H1 (cell line): ENCODE measurements around the gene TMEM51. TPM values are rescaled to one million over a fixed set of nuclear protein-coding genes. Genes with fewer than 3 reads are reported as not detected.

Experiments used
- CTCF ChIA-PET: fragments of 300-600 bp; sonication (Branson Sonifier 250); formaldehyde crosslinking; loops from one replicate; lab custom pipeline; 2021; ENCODE audit not compliant: partially characterized antibody; lab: Charles Lee
- POLR2A ChIA-PET: fragments of 300-600 bp; sonication (Branson Sonifier 250); formaldehyde crosslinking; loops from one replicate; lab custom pipeline; 2021; ENCODE audit warnings: inconsistent platforms; ENCODE audit not compliant: partially characterized antibody; lab: Charles Lee
- DNase-seq, 2 experiments: peaks; one replicate each; pipeline versions ENCODE4 v3.0.0 to v3.0.0-alpha.2; 2010 to 2022; ENCODE audit warnings: low spot score in 2 of 2, low read depth in 1 of 2, mixed read lengths in 1 of 2
- FAIRE-seq: peaks from 2 replicates; lab custom pipeline; 2011; peaks lifted over from hg19 to GRCh38; lab: Jason Lieb, UNC
- H2AFZ ChIP-seq: 2 replicates; pipeline ENCODE4 v1.8.1; 2012; ENCODE audit warnings: low read length, inconsistent platforms
- H2AK5ac ChIP-seq: 2 replicates; pipeline ENCODE4 v1.6.1; 2013; ENCODE audit warnings: low read depth, low read length
- H2BK120ac ChIP-seq: replicated peaks from 2 replicates; pipeline ENCODE3; 2013; ENCODE audit warnings: low read depth, low read length, inconsistent platforms
- H2BK12ac ChIP-seq: 2 replicates; pipeline ENCODE4 v1.6.1; 2013; ENCODE audit warnings: low read depth, low read length
- H2BK15ac ChIP-seq: 2 replicates; pipeline ENCODE4 v1.6.1; 2013; ENCODE audit warnings: low read length
- H2BK20ac ChIP-seq: 2 replicates; pipeline ENCODE4 v1.6.1; 2013; ENCODE audit warnings: low read length
- H2BK5ac ChIP-seq: 2 replicates; pipeline ENCODE4 v1.6.1; 2013; ENCODE audit warnings: low read depth, low read length
- H3K14ac ChIP-seq: 2 replicates; pipeline ENCODE4 v1.6.1; 2013; ENCODE audit warnings: inconsistent platforms; ENCODE audit not compliant: insufficient read length
- H3K18ac ChIP-seq: 2 replicates; pipeline ENCODE4 v1.6.1; 2013; ENCODE audit warnings: low read length; ENCODE audit errors: extremely low read depth
- H3K23ac ChIP-seq: 2 replicates; pipeline ENCODE4 v1.6.1; 2013; ENCODE audit warnings: inconsistent platforms; ENCODE audit not compliant: insufficient read length
- H3K23me2 ChIP-seq: 2 replicates; pipeline ENCODE4 v1.6.1; 2013; ENCODE audit warnings: low read depth, low read length
- H3K27ac ChIP-seq: 2 replicates; pipeline ENCODE4 v1.6.1; 2011; ENCODE audit warnings: low read depth, low read length, inconsistent platforms
- H3K27me3 ChIP-seq, 4 experiments: replicated peaks in 1 of 4; 1 replicate in 1 of 4; 2 replicates in 3 of 4; pipeline versions ENCODE4 v1.6.1 to v1.8.1; 2011 to 2013; ENCODE audit warnings: low read length in 3 of 4, mild to moderate bottlenecking in 3 of 4, inconsistent platforms in 2 of 4, mixed read lengths in 2 of 4, moderate library complexity in 1 of 4; ENCODE audit not compliant: control insufficient read depth in 3 of 4, insufficient read depth in 3 of 4; ENCODE audit errors: extremely low read depth in 1 of 4
- H3K36me3 ChIP-seq, 4 experiments: 2 replicates each; pipeline versions ENCODE4 v1.6.1 to v1.8.1; 2011 to 2013; ENCODE audit warnings: mild to moderate bottlenecking in 4 of 4, low read length in 3 of 4, moderate library complexity in 2 of 4, control low read depth in 1 of 4, inconsistent platforms in 1 of 4; ENCODE audit not compliant: insufficient read depth in 4 of 4, control insufficient read depth in 2 of 4
- H3K4ac ChIP-seq: replicated peaks from 2 replicates; pipeline ENCODE3; 2013; ENCODE audit warnings: low read length, low read depth, mixed read lengths, inconsistent platforms; ENCODE audit not compliant: insufficient read length
- H3K4me1 ChIP-seq, 4 experiments: replicated peaks in 1 of 4; 1 replicate in 1 of 4; 2 replicates in 3 of 4; pipeline versions ENCODE4 v1.6.1 to v1.8.1; 2011 to 2013; ENCODE audit warnings: low read length in 3 of 4, inconsistent platforms in 2 of 4, mixed read lengths in 1 of 4; ENCODE audit not compliant: insufficient read depth in 4 of 4, control insufficient read depth in 3 of 4
- H3K4me2 ChIP-seq, 2 experiments: 2 replicates each; pipeline versions ENCODE4 v1.6.1 to v1.8.1; 2011 to 2013; ENCODE audit warnings: low read depth in 2 of 2, low read length in 2 of 2, control low read depth in 1 of 2, inconsistent platforms in 1 of 2, mild to moderate bottlenecking in 1 of 2; ENCODE audit not compliant: insufficient read depth in 1 of 2
- H3K4me3 ChIP-seq, 4 experiments: fragments of 200-600, 300-600 bp in 1 of 4; sonication (generic), shearing (Covaris generic), sonication (Bioruptor Twin) in 1 of 4; 2 replicates each; pipeline versions ENCODE4 v1.5.1 to v1.8.1; 2011 to 2016; ENCODE audit warnings: low read length in 4 of 4, low read depth in 3 of 4, control low read depth in 2 of 4, inconsistent platforms in 2 of 4, mild to moderate bottlenecking in 2 of 4, mixed read lengths in 1 of 4, moderate library complexity in 1 of 4; ENCODE audit not compliant: insufficient read depth in 2 of 4; ENCODE audit errors: extremely low read depth in 1 of 4
- H3K56ac ChIP-seq: replicated peaks from 2 replicates; pipeline ENCODE3; 2013; ENCODE audit warnings: low read depth, mild to moderate bottlenecking, mixed read lengths, low read length, inconsistent platforms; ENCODE audit not compliant: insufficient read length
- H3K79me1 ChIP-seq: 2 replicates; pipeline ENCODE4 v1.6.1; 2013; ENCODE audit warnings: low read depth, low read length, control low read depth
- H3K79me2 ChIP-seq, 2 experiments: 2 replicates each; pipeline versions ENCODE4 v1.6.1 to v1.8.1; 2012 to 2013; ENCODE audit warnings: low read length in 2 of 2, mild to moderate bottlenecking in 2 of 2, inconsistent platforms in 1 of 2; ENCODE audit not compliant: insufficient read depth in 2 of 2, control insufficient read depth in 1 of 2
- H3K9ac ChIP-seq, 4 experiments: replicated peaks in 1 of 4; 1 replicate in 1 of 4; 2 replicates in 3 of 4; pipeline versions ENCODE4 v1.6.1 to v1.8.1; 2011 to 2013; ENCODE audit warnings: low read depth in 3 of 4, low read length in 3 of 4, control low read depth in 2 of 4, mild to moderate bottlenecking in 2 of 4, moderate library complexity in 2 of 4, inconsistent platforms in 1 of 4; ENCODE audit errors: extremely low read depth in 1 of 4
- H3K9me3 ChIP-seq, 2 experiments: 2 replicates each; pipeline versions ENCODE4 v1.6.1 to v1.8.1; 2012 to 2013; ENCODE audit warnings: mild to moderate bottlenecking in 2 of 2, moderate library complexity in 2 of 2, control low read depth in 1 of 2, inconsistent platforms in 1 of 2, low read depth in 1 of 2, low read length in 1 of 2, mixed read lengths in 1 of 2; ENCODE audit not compliant: insufficient read depth in 2 of 2
- H4K20me1 ChIP-seq, 2 experiments: replicated peaks in 1 of 2; 2 replicates each; pipeline versions ENCODE3 to v1.8.1; 2011 to 2013; ENCODE audit warnings: inconsistent platforms in 2 of 2, low read length in 2 of 2, mild to moderate bottlenecking in 1 of 2; ENCODE audit not compliant: insufficient read depth in 2 of 2, control insufficient read depth in 1 of 2
- H4K5ac ChIP-seq: 2 replicates; pipeline ENCODE4 v1.6.1; 2013; ENCODE audit warnings: low read length, low read depth, mixed read lengths, inconsistent platforms; ENCODE audit not compliant: insufficient read length
- H4K8ac ChIP-seq: 2 replicates; pipeline ENCODE4 v1.8.0; 2013; ENCODE audit warnings: mild to moderate bottlenecking, moderate library complexity, low read length, inconsistent platforms; ENCODE audit not compliant: insufficient read depth; ENCODE audit errors: extremely low read depth
- H4K91ac ChIP-seq: replicated peaks from 2 replicates; pipeline ENCODE3; 2013; ENCODE audit warnings: low read length, mixed read lengths, inconsistent platforms; ENCODE audit not compliant: insufficient read length
- ASH2L ChIP-seq: fragments of 200-600, 300-600 bp; sonication (generic); IDR thresholded peaks from one replicate; pipeline ENCODE4 v1.7.1; 2017; ENCODE audit warnings: low read length
- CTCF ChIP-seq, 3 experiments: IDR thresholded peaks; 1 replicate in 2 of 3; 2 replicates in 1 of 3; pipeline versions ENCODE4 v1.5.1 to v1.6.1; 2011; ENCODE audit warnings: low read length in 3 of 3, mild to moderate bottlenecking in 3 of 3, inconsistent platforms in 2 of 3, low read depth in 1 of 3, moderate library complexity in 1 of 3; ENCODE audit not compliant: insufficient read depth in 1 of 3; ENCODE audit errors: control extremely low read depth in 1 of 3
- EZH2 ChIP-seq: fragments of 200-600 bp; sonication (generic); IDR thresholded peaks from 2 replicates; pipeline ENCODE4 v1.7.1; 2012; ENCODE audit warnings: low read depth, mild to moderate bottlenecking, moderate library complexity, low read length, inconsistent platforms; ENCODE audit not compliant: severe bottlenecking
- JUN ChIP-seq: IDR thresholded peaks from 2 replicates; pipeline ENCODE4 v1.6.1; 2011; ENCODE audit warnings: low read depth, mild to moderate bottlenecking, improper control_type of control experiment, low read length
- PHF8 ChIP-seq: fragments of 200-600 bp; sonication (generic); conservative IDR thresholded peaks from 2 replicates; pipeline ENCODE4 v1.7.1; 2012; ENCODE audit warnings: low read depth, mild to moderate bottlenecking, inconsistent platforms, low read length, moderate library complexity
- RNF2 ChIP-seq: fragments of 200-900, 300-1000 bp; sonication (generic); IDR thresholded peaks from 2 replicates; pipeline ENCODE4 v1.7.1; 2016; ENCODE audit warnings: borderline replicate concordance, low read depth, mild to moderate bottlenecking, antibody characterized with exemption, low read length; ENCODE audit not compliant: poor library complexity, severe bottlenecking; ENCODE audit errors: missing control alignments
- SUZ12 ChIP-seq: fragments of 200-600 bp; sonication (generic); IDR thresholded peaks from 2 replicates; pipeline ENCODE4 v1.6.1; 2012; ENCODE audit warnings: mild to moderate bottlenecking, inconsistent platforms, low read length, moderate library complexity, mixed read lengths
- TEAD4 ChIP-seq: IDR thresholded peaks from 2 replicates; pipeline ENCODE4 v1.6.1; 2012; ENCODE audit warnings: low read depth, low read length, inconsistent platforms, mixed read lengths
- WGBS, 2 experiments: shearing (Covaris generic) in 1 of 2; methylation state at CpG; one replicate each; pipeline versions ENCODE4 v1.1.6 to v1.1.7; 2013 to 2015; ENCODE audit warnings: low lambda C conversion rate in 2 of 2, mixed read lengths in 2 of 2, inconsistent platforms in 1 of 2, low coverage in 1 of 2, missing lambda C conversion rate in 1 of 2; ENCODE audit not compliant: insufficient replicate concordance in 2 of 2, insufficient coverage in 1 of 2, insufficient read length in 1 of 2; ENCODE audit errors: extremely low coverage in 1 of 2, missing lambda C conversion rate in 1 of 2; 5-methylcytosine and 5-hydroxymethylcytosine counted together
- polyA plus RNA-seq, 7 experiments: library from polyadenylated mRNA; depleted of rRNA in 3 of 7; stranded (reverse) in 5 of 7; unstranded in 2 of 7; fragments of >200 nt in 5 of 7; fragments of 200-250 nt in 2 of 7; gene quantifications; 1 replicate in 5 of 7; 2 replicates in 1 of 7; 4 replicates in 1 of 7; pipeline versions ENCODE4 v1.2.1 to v1.2.3, GENCODE V29; 2011 to 2013; ENCODE audit warnings: missing spikeins in 2 of 7, mixed read lengths in 2 of 7
- total RNA-seq: library from RNA; stranded (reverse); fragmentation: NEBNext Ultra II Directional; extraction: Animal tissue kit (Norgen Biotek cat#: 25700); gene quantifications from 2 replicates; pipeline ENCODE4 v1.2.1, GENCODE V29; 2021
- TF ChIP-seq, protein P1 (sequence below): IDR thresholded peaks from 2 replicates; pipeline ENCODE4 v1.6.1; 2011; ENCODE audit warnings: low read length, improper control_type of control experiment

The TMEM51 gene
- total and polyA plus RNA-seq, 2 of the 8 experiments (the other 6 are each of a cell fraction or from before 2014, with no cell fraction given): 9.9 to 10.7 TPM

GRCh38 chr1:15146142-15146680 lies 7.3 kb upstream of the TMEM51 start:
- Histone ChIP-seq H4K20me1 (no peaks in the 10 kb centered on the region), H3K23ac (no peak overlapping the region), H3K23me2 (no peaks in the 10 kb centered on the region), H2BK15ac (no peak overlapping the region), H3K4ac (no peak overlapping the region), H3K4me3 (no peak overlapping the region), H3K27ac (no peak overlapping the region), H2BK5ac (no peak overlapping the region), H3K79me1 (no peaks in the 10 kb centered on the region; the same call in 1 of the 2 replicates), H3K9me3 (0 out of 4 replicates have a peak, but pooled peaks cover 0 to 2% of the 10 kb centered on the region in 2 experiments), H3K18ac (no peak overlapping the region), H3K36me3 (no peaks in the 10 kb centered on the region), H3K14ac (no peak overlapping the region), H3K79me2 (no peaks in the 10 kb centered on the region), H3K4me2 (no peak overlapping the region), H2AK5ac (no peak overlapping the region), H3K4me1 (no peaks in the 10 kb centered on the region; a peak in 1 of 7 replicates), H2AFZ (no peak overlapping the region), H4K91ac (no peak overlapping the region), H3K27me3 (peaks cover 0 to 8% (median 3%) of the 10 kb centered on the region in 4 experiments; a peak in 2 of 7 replicates), H3K9ac (no peak overlapping the region), H2BK20ac (no peak overlapping the region), H4K8ac (no peak overlapping the region), H4K5ac (no peak overlapping the region), H2BK120ac (no peak overlapping the region), H3K56ac (no peak overlapping the region), H2BK12ac (no peak overlapping the region)
- FAIRE-seq (no peak), DNase-seq (no peak)
- ChIA-PET CTCF (interaction anchor here (1.2 kb wide), 1 partner anchor 60 kb away, joined by 3 read pairs; no protein-coding TSS in a partner anchor), POLR2A (interaction anchor here (0.6 kb wide), 1 partner anchor 9 kb away, joined by 5 read pairs; no protein-coding TSS in a partner anchor)
- WGBS, 2 experiments: 75% methylated on average over 4 of the region's 4 CpGs; no CpG with 5 or more reads in 1 of the 2 experiments
- TF ChIP-seq JUN (no peak), TEAD4 (no peak), PHF8 (no peak), ASH2L (no peak), EZH2 (no peak), CTCF (IDR thresholded peaks at IDR 0.05; ENCODE audit: control extremely low read depth in 1 of 3, insufficient read depth in 1 of 3, low read depth in 1 of 3, low read length in 3 of 3) (no peak), RNF2 (no peak), SUZ12 (no peak)
- TF ChIP-seq, protein P1, sequence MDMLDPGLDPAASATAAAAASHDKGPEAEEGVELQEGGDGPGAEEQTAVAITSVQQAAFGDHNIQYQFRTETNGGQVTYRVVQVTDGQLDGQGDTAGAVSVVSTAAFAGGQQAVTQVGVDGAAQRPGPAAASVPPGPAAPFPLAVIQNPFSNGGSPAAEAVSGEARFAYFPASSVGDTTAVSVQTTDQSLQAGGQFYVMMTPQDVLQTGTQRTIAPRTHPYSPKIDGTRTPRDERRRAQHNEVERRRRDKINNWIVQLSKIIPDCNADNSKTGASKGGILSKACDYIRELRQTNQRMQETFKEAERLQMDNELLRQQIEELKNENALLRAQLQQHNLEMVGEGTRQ: no peak
